GM19099 (cell line): Measurements from ENCODE around the gene RUVBL1.

Experiments used
- POLR2A ChIP-seq: IDR thresholded peaks from 3 replicates; pipeline ENCODE4 v1.6.1; 2011; ENCODE audit warnings: low read depth; ENCODE audit not compliant: insufficient read length; ENCODE audit errors: extremely low read depth

Gene RUVBL1

DNA sequence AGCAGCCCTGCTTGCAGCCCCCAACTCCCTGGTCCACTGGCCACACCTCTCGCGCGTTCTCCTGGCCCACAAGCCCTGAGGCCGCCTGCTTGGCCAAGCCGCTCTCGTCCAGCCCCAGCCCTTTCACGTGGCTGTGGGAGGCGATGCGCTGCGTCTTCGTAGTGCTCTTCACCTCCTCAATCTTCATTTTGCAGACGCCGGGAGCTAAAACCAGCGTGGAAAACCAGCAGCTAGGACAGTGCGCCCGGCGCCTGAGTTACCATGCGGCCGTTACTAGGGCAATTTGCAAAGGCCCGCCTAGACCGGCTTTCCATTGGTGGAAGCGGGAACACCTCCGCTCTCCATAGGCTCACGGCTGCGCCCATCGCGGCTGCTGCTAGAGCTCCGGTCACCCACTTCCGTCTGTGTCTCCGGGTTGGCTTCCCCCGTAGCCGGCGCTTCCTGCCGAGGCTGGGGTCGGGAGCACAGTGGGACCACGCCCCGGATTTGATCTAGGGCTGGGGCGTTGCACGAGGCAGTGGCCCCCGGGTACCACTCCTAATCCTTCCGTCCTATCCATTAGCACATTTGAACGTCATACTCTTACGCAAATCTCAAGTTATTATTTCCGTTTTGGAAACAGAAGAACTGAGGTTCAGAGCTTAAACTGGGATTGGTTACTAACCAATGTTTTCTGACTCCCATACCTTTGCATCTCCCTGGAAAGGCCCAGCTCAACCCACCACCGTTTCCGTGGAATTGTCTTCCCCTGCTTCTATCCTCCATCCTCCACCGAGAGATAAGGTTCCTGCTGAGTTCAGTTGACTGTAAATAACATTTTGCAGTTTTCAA lies at the start of gene RUVBL1:
TSS of gene RUVBL1 (minus strand) at position 275 of the 831 bp plus-strand sequence. CDS start at position 187, 88 bp downstream.
- TF ChIP-seq POLR2A = peak; percentile 65

GRCh38 chr3:128173200-128173599 lies 49.6 kb upstream of the RUVBL1 start:
- no peak for TF ChIP-seq POLR2A

DNA sequence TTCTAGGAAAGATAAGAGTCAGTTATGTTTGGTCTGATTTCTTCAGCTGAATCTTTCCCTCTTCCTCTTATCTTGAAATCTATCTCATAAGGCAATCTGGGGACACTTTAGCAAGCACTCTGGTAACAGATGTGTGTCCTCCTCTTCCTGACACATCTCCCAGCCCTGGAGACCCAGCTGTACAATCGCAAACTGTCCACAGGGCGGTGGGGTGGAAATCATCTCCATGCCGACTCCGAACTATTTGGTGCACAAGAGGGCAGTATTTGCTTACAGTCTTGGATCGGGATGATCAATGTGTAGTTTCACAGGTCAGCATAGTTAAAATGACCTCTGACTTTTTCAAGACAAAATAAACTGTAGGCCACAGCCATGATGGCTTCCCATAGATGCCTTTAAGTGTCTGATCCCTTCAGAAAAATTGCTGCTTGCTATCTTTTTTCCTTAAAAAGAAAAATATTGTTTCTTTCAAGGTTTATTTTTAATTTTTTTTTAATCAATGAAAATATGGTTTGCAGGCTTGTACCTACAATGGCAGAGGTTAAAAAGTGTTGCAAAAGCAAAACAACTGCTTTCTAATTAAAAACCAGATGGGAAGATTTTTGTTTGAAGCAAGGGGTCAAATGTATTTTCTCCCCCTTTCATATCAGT lies 47.4 kb upstream of the RUVBL1 start:
- TF ChIP-seq POLR2A = no peak

DNA sequence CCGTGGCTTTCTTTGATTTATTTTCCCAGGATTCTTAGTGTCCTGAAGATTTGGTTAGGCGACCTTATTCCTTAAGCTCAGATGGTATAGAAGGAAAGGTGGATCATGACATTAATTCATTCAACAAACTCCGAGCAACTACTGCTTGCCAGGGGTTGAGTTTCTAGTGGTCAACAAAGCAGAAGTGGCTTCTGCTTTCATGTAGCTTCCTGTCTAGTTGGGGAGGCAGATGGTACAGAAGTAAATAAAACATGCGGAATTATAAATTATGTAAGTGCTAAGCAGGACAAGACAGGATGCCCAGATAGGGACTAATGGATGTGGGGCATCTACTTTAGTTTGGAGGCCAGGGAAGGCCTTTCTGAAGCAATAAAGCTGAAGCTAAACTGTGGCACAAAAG lies 45.2 kb upstream of the RUVBL1 start:
- no peak for TF ChIP-seq POLR2A

DNA sequence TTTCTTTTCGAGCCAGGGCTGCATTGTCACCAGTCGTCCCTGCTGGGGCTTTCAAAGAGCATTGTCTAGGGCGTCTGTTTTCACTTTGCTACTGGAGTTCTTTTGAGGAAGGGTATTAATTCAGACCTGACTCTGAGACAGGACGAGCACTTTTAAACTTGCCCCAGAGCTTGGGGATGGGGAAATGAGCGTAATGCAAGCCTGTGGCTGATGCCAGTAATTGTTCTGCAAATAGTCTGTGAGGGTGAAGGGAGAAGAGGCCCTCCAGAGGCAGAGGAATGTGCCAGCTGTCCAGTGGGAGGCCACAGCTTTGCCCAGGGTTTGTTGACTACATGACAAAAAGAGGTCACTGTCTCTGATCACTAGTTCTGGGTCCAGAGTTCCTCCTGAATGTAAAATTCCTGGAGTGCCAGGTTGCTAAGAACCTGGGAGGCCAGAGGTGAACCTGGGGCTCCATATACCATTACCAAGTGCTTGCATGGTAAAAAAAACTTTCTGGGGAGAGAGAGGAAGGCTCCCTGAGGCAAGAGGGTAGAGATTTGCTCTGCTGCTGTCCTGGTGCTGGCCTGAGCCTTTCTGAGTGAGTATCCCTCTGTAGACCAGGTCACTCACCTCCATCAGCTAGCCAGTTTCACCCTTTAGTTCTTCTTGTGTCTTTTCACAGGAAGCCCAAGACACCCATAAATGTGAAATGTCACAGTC lies 44.5 kb upstream of the RUVBL1 start:
- no peak for TF ChIP-seq POLR2A

DNA sequence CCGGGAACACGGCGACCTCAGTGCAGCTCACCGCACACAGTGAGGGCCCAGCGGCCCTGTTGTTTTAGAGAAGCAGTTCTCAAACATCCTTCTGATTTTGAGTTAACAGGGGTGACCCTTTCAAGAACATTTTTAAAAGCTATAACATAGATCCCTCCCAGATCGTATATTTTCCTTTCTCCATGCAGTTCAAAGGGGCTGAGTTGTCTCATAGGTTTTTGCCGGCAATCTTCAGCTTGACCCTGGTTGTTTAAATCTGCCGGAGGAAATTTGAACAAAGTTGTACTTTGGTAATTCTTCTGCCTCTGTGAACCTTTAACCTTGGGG lies 44.0 kb upstream of the RUVBL1 start:
- TF ChIP-seq POLR2A = no peak

- TF ChIP-seq POLR2A = no peak
These were observed 43.4 kb upstream of the RUVBL1 start for GRCh38 chr3:128166971-128167453.

- TF ChIP-seq POLR2A = no peak
These were observed 39.8 kb upstream of the RUVBL1 start for GRCh38 chr3:128163432-128163831.

GRCh38 chr3:128160661-128161060 lies 37.0 kb upstream of the RUVBL1 start:
- no peak for TF ChIP-seq POLR2A

DNA sequence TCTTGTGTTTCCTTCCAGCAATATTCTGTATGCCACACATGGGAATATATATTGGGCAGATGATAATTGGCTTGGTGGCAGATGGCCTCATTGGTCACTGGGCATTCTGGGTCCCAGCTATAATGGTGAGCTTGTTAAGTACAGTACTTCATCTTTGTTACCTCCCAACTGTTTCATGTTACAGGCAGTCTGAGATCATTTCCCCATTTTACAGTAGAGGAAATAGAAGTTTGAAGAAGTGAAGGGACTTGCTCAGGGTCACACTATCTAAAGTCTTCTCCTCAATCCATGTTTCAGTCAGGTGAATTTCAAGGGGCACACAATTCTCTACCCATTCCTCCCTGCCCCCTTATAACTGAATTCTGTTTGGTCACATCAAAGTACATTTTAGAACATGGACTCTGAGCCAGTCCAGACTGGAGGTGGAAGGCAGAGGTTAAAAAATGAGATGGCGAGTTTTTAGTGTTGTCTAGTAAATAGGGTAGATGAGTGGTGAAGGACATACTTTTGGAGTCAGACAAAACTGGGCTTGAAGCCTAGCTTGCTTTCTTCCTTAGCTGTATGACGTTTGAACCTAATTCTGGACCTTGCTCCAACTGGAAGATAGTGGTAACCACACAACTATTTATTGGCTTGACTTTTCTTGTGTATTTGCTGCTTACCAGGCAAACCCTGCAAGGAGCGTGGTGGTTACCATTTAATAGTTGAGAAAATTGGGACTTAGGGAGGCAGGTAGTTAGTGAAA lies 32.2 kb upstream of the RUVBL1 start:
- TF ChIP-seq POLR2A = no peak

- TF ChIP-seq POLR2A = peak; percentile 82
These were observed 29.8 kb upstream of the RUVBL1 start, which contains the start of gene EEFSEC for GRCh38 chr3:128153156-128154041. TSS of gene EEFSEC (plus strand) at chr3:128153481. CDS start at chr3:128153508, 27 bp downstream.

DNA sequence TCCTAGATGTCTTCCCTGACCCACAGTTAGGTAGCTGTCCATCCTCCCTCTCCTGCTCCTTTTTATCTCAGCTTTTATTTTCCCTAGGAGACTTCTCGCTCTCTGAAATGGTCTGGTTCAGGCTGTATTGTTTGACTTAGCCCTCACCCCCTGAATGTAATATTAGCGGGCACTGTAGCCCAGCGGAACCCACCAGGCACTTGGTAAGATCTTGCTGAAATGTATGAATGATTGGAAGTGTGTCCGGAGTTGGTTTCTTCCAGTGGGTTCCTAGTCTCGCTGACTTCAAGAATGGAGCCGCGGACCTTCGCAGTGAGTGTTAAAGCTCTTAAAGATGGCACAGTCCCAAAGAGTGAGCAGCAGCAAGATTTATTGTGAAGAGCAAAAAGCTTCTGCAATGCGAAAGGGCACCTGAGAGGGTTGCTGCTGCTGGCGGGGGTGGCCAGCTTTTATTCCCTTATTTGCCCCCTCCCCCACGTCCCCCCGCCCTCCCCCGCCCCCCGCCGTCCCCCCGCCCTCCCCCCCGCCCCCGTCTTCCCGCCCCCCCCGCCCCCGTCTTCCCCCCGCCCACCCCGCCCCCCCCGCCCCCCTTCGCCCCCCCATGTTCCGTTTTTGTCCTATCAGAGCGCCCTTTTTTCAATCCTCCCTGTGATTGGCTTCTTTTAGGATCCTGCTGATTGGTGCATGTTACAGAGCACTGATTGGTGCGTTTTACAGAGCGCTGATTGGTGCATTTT lies 29.0 kb upstream of the RUVBL1 start:
- TF ChIP-seq POLR2A = no peak

DNA sequence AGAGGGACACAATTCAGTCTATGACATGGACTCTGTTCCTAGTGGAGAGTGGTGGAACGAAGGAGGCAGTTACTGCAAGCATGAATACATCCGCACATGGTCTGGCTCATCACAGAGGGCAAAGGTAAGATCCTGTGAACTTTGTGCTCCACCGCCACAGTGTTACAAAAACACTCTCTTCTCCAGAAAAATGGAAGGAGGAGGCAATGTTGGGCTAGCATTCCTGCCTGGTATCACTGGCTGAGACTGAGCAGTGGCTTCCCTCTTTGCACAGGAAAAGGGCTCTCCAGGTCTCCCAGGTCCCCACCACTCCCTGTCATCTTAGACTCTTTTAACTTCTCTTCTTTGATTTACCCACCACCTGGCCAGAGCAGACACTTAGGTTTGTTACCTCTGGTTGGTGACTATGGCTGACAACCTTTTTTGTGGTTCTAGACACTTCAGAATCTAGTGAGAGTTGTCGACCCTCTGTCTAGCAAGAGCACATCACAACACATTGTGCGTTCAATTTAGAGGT lies 28.2 kb upstream of the RUVBL1 start:
- TF ChIP-seq POLR2A = no peak
